AG04449 (cell line): ENCODE measurements around the gene ENTHD1.

ENCODE experiments used
- CTCF ChIA-PET: fragments of 350-600 bp; formaldehyde crosslinking; extraction: SDS; loops from one replicate; lab custom pipeline; 2021; ENCODE audit warnings: antibody characterized with exemption; lab: Yijun Ruan, JAX
- POLR2A ChIA-PET: fragments of 400-600, 350-600 bp; formaldehyde crosslinking; extraction: SDS; loops from one replicate; lab custom pipeline; 2020; ENCODE audit warnings: antibody characterized with exemption, inconsistent platforms; lab: Yijun Ruan, JAX
- DNase-seq: peaks from one replicate; pipeline ENCODE4 v3.0.0-alpha.2; 2010; ENCODE audit warnings: low read depth, low spot score
- H3K4me3 ChIP-seq: 2 replicates; pipeline ENCODE4 v1.5.1; 2011; ENCODE audit warnings: low read depth, mild to moderate bottlenecking, control low read depth, low read length
- TF ChIP-seq, protein P1 (sequence below): IDR thresholded peaks from one replicate; pipeline ENCODE4 v1.5.1; 2011; ENCODE audit warnings: mild to moderate bottlenecking, moderate library complexity, low read length, control low read depth, inconsistent platforms; ENCODE audit not compliant: insufficient read depth; ENCODE audit errors: missing control alignments

The ENTHD1 gene

DNA sequence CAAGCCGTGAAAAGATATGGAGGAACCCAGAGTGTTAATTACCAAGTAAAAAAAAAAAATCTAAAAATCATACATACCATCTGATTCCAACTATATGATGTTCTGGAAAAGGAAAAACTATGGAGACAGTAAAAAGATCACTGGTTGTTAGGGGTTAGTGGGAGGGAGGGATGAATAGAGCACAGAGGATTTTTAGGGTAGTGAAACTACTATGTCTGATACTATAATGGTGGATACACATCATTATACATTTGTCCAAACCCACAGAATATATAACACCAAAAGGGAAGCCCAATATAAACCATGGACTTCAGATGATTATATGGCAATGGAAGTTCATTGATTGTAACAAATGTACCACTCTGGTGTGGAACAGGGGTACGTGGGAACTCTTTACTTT is 74.1 kb downstream of the ENTHD1 start:
- TF ChIP-seq, protein P1, sequence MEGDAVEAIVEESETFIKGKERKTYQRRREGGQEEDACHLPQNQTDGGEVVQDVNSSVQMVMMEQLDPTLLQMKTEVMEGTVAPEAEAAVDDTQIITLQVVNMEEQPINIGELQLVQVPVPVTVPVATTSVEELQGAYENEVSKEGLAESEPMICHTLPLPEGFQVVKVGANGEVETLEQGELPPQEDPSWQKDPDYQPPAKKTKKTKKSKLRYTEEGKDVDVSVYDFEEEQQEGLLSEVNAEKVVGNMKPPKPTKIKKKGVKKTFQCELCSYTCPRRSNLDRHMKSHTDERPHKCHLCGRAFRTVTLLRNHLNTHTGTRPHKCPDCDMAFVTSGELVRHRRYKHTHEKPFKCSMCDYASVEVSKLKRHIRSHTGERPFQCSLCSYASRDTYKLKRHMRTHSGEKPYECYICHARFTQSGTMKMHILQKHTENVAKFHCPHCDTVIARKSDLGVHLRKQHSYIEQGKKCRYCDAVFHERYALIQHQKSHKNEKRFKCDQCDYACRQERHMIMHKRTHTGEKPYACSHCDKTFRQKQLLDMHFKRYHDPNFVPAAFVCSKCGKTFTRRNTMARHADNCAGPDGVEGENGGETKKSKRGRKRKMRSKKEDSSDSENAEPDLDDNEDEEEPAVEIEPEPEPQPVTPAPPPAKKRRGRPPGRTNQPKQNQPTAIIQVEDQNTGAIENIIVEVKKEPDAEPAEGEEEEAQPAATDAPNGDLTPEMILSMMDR: no peak
- no peak overlapping the region for H3K4me3 ChIP-seq
- ChIA-PET CTCF (interaction anchor here (1.1 kb wide), 1 partner anchor 205 kb away, joined by 3 read pairs; no protein-coding TSS in a partner anchor), POLR2A (no interaction called here)
- no peak for DNase-seq

DNA sequence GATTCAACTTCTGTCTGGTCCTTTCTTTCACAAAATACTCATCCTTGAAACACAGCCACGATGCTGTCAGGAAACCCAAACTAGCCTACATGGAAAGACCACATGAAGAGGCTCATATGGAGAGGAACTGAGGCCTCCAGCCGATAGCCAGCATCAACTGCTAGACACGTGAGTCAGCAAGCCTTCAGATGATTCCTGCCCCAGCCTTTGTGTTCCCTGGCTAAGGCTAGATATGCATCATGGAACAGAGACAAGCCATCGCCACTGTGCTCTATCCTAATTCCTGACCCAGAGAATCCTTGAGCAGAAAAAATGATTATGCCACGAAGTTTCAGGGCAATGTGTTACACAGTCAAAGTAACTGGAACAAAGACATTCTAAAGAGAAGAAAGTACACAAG is 75.5 kb downstream of the ENTHD1 start:
- TF ChIP-seq, protein P1: no peak
- POLR2A ChIA-PET: no interaction called here
- CTCF ChIA-PET: no interaction called here
- no peak for DNase-seq
- H3K4me3 ChIP-seq: no peak overlapping the region

DNA sequence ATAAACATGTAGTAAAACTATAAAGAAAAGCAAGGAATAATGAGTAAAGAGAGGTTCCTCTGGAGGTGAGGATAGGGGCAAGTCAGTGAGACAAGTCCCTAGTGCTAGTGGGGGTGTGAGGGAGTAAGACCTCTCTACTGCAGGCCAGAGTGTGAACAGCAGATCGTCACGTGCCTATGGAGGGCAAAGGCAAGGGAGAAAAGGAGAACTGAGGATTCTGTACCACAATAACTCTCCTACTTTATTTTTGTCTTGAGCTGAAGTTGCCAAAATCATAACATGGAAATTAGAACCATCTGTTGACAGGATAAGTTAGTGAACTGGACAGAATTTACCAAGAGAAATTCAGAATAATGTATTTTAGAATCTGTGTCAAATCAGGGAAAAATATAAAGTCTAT is 77.6 kb downstream of the ENTHD1 start:
- ChIA-PET POLR2A (no interaction called here), CTCF (interaction anchor here (1.1 kb wide), 1 partner anchor 273 kb away, joined by 3 read pairs; no protein-coding TSS in a partner anchor)
- TF ChIP-seq, protein P1: no peak
- DNase-seq: no peak
- H3K4me3 ChIP-seq: no peak overlapping the region

DNA sequence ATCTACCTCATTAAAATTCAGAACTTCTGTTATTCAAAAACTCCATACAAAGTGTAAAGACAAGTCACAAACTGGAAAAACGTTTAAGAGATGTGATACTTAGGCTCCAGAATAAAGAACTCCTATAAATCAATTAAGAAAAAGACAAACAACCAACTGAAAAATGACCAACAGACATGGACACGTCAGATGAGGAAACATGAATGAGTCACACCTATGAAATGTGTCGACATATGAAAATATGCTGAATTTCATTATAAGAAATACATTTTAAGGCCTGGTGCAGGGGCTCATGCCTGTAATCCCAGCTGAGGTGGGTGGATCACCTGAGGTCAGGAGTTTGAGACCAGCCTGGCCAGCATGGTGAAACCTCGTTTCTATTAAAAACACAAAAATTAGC is 78.7 kb downstream of the ENTHD1 start:
- POLR2A ChIA-PET: no interaction called here
- TF ChIP-seq, protein P1: no peak
- no peak for DNase-seq
- CTCF ChIA-PET: no interaction called here
- H3K4me3 ChIP-seq: no peak overlapping the region

DNA sequence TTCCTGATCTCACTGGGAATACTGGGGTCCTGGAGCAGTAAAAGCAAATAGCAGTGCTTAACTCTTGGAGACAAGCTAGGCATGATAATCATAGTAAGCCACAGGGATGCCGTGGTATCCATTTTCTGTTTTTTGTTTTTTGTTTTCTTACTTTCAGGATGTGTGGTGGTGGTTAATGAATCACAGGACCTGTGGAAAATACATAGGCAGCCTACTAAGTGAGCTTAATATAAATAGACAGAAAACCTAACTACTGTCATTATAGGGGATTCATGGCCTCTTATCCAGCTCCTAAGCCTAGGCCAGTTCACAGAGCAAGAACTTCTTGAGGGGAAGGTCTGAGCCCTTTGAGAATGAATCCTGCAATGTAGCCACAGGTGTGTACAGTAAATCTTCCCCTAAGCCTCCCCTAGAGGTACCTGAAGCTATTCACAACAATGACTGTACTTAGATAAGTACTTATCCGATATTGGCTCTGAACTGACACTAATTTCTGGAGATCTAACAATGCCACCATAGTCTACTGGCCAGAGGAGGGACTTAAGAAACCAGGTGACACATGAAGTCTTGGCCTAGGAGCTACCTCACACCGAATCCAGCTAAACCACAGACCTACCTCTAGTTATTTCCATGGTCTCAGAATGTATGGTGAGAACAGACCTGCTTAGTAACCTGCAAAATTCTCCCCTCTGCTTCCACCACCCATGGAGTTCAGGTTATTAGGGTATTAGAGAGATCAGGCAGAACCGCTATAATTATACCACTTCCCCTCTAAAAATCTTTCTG is 83.6 kb downstream of the ENTHD1 start:
- ChIA-PET CTCF (no interaction called here), POLR2A (no interaction called here)
- TF ChIP-seq, protein P1: no peak
- no peak overlapping the region for H3K4me3 ChIP-seq
- DNase-seq: no peak

DNA sequence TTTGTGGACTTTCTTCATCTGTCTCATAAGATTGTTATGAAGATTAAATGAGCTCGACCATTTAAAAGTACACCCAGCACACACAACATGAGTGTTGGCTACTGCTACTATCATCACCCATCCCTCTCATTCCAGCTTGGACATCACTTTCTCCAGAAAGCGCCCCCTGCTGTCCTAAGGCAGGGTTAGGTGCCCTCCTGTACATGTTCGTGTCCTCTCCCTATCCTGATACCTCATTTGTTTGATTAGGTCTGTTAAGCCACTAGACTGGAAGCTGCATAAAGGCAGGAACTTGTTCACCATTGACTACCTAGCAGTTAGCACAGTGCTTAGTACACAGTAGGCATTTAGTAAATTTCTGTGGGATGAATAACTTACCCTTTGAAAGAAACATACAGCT is 85.5 kb downstream of the ENTHD1 start:
- CTCF ChIA-PET: interaction anchor here (1.0 kb wide), 1 partner anchor 274 kb away, joined by 3 read pairs; no protein-coding TSS in a partner anchor
- no peak for DNase-seq
- no peak overlapping the region for H3K4me3 ChIP-seq
- TF ChIP-seq, protein P1: peak; percentile 32
- POLR2A ChIA-PET: no interaction called here
